HEK293 (cell line): Measurements from ENCODE around the gene THSD4.

Source experiments
- CTCF ChIA-PET: fragments of 350-600 bp; formaldehyde crosslinking; extraction: SDS; loops from one replicate; lab custom pipeline; 2021; ENCODE audit warnings: antibody characterized with exemption; lab: Yijun Ruan, JAX
- POLR2A ChIA-PET: fragments of 300-600 bp; formaldehyde crosslinking; extraction: SDS; loops from one replicate; lab custom pipeline; 2020; ENCODE audit warnings: antibody characterized with exemption, inconsistent platforms; lab: Yijun Ruan, JAX
- H3K27ac ChIP-seq: fragments of 200-500 bp; sonication (Bioruptor generic); 2 replicates; pipeline ENCODE4 v1.5.1; 2014; ENCODE audit warnings: low read depth, low read length, control low read depth, inconsistent platforms; ENCODE audit errors: extremely low read depth
- H3K36me3 ChIP-seq, 2 experiments: fragments of 200-500 bp in 1 of 2; sonication (Bioruptor generic) in 1 of 2; 1 replicate in 1 of 2; 2 replicates in 1 of 2; pipeline ENCODE4 v1.5.1; 2014 to 2017; ENCODE audit warnings: inconsistent platforms in 2 of 2, low read length in 2 of 2; ENCODE audit not compliant: control insufficient read depth in 2 of 2, insufficient read depth in 1 of 2
- H3K4me1 ChIP-seq: fragments of 200-500 bp; sonication (Bioruptor generic); 2 replicates; pipeline ENCODE4 v1.5.1; 2014; ENCODE audit warnings: mild to moderate bottlenecking, low read length, inconsistent platforms; ENCODE audit not compliant: control insufficient read depth, insufficient read depth
- H3K4me3 ChIP-seq: 2 replicates; pipeline ENCODE4 v1.5.1; 2011; ENCODE audit warnings: low read depth, mild to moderate bottlenecking, control low read depth, low read length, moderate library complexity
- H3K9me3 ChIP-seq: fragments of 200-500 bp; sonication (Bioruptor generic); 2 replicates; pipeline ENCODE4 v1.5.1; 2014; ENCODE audit warnings: low read depth, low read length, inconsistent platforms; ENCODE audit not compliant: control insufficient read depth, insufficient read depth
- HOXA7 ChIP-seq: sonication (generic); formaldehyde crosslinking; IDR thresholded peaks from 2 replicates; pipeline ENCODE4 v1.8.1; 2022; ENCODE audit warnings: missing genetic modification reagents, borderline replicate concordance
- KLF9 ChIP-seq: fragments of 450-650 bp; formaldehyde crosslinking; IDR thresholded peaks from 2 replicates; pipeline ENCODE4 v1.5.1; 2016; ENCODE audit warnings: missing biosample characterization, missing genetic modification characterization, low read depth
- MYNN ChIP-seq: fragments of 450-650 bp; formaldehyde crosslinking; IDR thresholded peaks from 2 replicates; pipeline ENCODE4 v1.5.1; 2016; ENCODE audit warnings: missing biosample characterization, missing genetic modification characterization, borderline replicate concordance
- OSR2 ChIP-seq: fragments of 450-650 bp; formaldehyde crosslinking; IDR thresholded peaks from 2 replicates; pipeline ENCODE4 v1.5.1; 2016; ENCODE audit warnings: missing biosample characterization, missing genetic modification characterization
- PRDM1 ChIP-seq: fragments of 450-650 bp; formaldehyde crosslinking; IDR thresholded peaks from 2 replicates; pipeline ENCODE4; 2016; ENCODE audit warnings: missing biosample characterization, missing genetic modification characterization
- PRDM6 ChIP-seq: fragments of 450-650 bp; formaldehyde crosslinking; IDR thresholded peaks from 2 replicates; pipeline ENCODE4 v1.5.1; 2017; ENCODE audit warnings: missing biosample characterization, missing genetic modification characterization
- TRIM28 ChIP-seq: IDR thresholded peaks from 2 replicates; pipeline ENCODE4 v1.6.1; 2011; ENCODE audit warnings: low read length, control low read depth, borderline replicate concordance
- WT1 ChIP-seq: fragments of 450-650 bp; formaldehyde crosslinking; IDR thresholded peaks from 2 replicates; pipeline ENCODE4 v1.5.1; 2016; ENCODE audit warnings: missing biosample characterization, missing genetic modification characterization
- YY2 ChIP-seq: fragments of 450-650 bp; formaldehyde crosslinking; IDR thresholded peaks from 2 replicates; pipeline ENCODE4 v1.5.1; 2016; ENCODE audit warnings: missing biosample characterization, missing genetic modification characterization
- ZBTB11 ChIP-seq: fragments of 450-650 bp; formaldehyde crosslinking; conservative IDR thresholded peaks from 2 replicates; pipeline ENCODE4 v1.5.1; 2016; ENCODE audit warnings: low read depth, missing biosample characterization, missing genetic modification characterization
- ZBTB17 ChIP-seq: fragments of 450-650 bp; formaldehyde crosslinking; IDR thresholded peaks from 2 replicates; pipeline ENCODE4 v1.5.1; 2016; ENCODE audit warnings: missing biosample characterization, missing genetic modification characterization
- ZEB2 ChIP-seq: fragments of 450-650 bp; formaldehyde crosslinking; IDR thresholded peaks from 2 replicates; pipeline ENCODE4 v1.5.1; 2016; ENCODE audit warnings: missing biosample characterization, missing genetic modification characterization
- ZFP3 ChIP-seq: fragments of 450-650 bp; formaldehyde crosslinking; IDR thresholded peaks from 2 replicates; pipeline ENCODE4 v1.5.1; 2016; ENCODE audit warnings: low read depth, missing biosample characterization, missing genetic modification characterization
- ZFP41 ChIP-seq: fragments of 450-650 bp; formaldehyde crosslinking; IDR thresholded peaks from 2 replicates; pipeline ENCODE4 v1.5.1; 2016; ENCODE audit warnings: missing biosample characterization, missing genetic modification characterization, borderline replicate concordance
- ZNF132 ChIP-seq: fragments of 450-650 bp; formaldehyde crosslinking; IDR thresholded peaks from 2 replicates; pipeline ENCODE4 v1.5.1; 2017; ENCODE audit warnings: missing biosample characterization, missing genetic modification characterization, borderline replicate concordance
- ZNF157 ChIP-seq: fragments of 450-650 bp; formaldehyde crosslinking; IDR thresholded peaks from 2 replicates; pipeline ENCODE4 v1.5.1; 2016; ENCODE audit warnings: missing biosample characterization, missing genetic modification characterization
- ZNF16 ChIP-seq: fragments of 450-650 bp; formaldehyde crosslinking; IDR thresholded peaks from 2 replicates; pipeline ENCODE4 v1.5.1; 2016; ENCODE audit warnings: low read depth, missing biosample characterization, missing genetic modification characterization
- ZNF19 ChIP-seq: fragments of 450-650 bp; formaldehyde crosslinking; IDR thresholded peaks from 2 replicates; pipeline ENCODE4; 2016; ENCODE audit warnings: missing biosample characterization, missing genetic modification characterization, low read depth
- ZNF2 ChIP-seq: fragments of 450-650 bp; formaldehyde crosslinking; IDR thresholded peaks from 2 replicates; pipeline ENCODE4 v1.5.1; 2016; ENCODE audit warnings: missing biosample characterization, missing genetic modification characterization
- ZNF223 ChIP-seq: fragments of 450-650 bp; formaldehyde crosslinking; IDR thresholded peaks from 2 replicates; pipeline ENCODE4 v1.5.1; 2016; ENCODE audit warnings: missing biosample characterization, missing genetic modification characterization
- ZNF548 ChIP-seq: fragments of 450-650 bp; formaldehyde crosslinking; IDR thresholded peaks from 2 replicates; pipeline ENCODE4 v1.5.1; 2016; ENCODE audit warnings: missing biosample characterization, missing genetic modification characterization
- ZNF549 ChIP-seq: fragments of 450-650 bp; IDR thresholded peaks from 2 replicates; pipeline ENCODE4 v1.5.1; 2018; ENCODE audit warnings: missing biosample characterization, missing genetic modification characterization, mild to moderate bottlenecking, inconsistent platforms, moderate library complexity
- ZNF692 ChIP-seq: fragments of 450-650 bp; formaldehyde crosslinking; IDR thresholded peaks from 2 replicates; pipeline ENCODE4 v1.5.1; 2016; ENCODE audit warnings: missing biosample characterization, missing genetic modification characterization
- ZNF785 ChIP-seq: fragments of 450-650 bp; formaldehyde crosslinking; IDR thresholded peaks from 2 replicates; pipeline ENCODE4 v1.5.1; 2016; ENCODE audit warnings: missing biosample characterization, missing genetic modification characterization
- ZNF791 ChIP-seq: fragments of 450-650 bp; formaldehyde crosslinking; IDR thresholded peaks from 2 replicates; pipeline ENCODE4 v1.5.1; 2016; ENCODE audit warnings: missing biosample characterization, missing genetic modification characterization
- ZSCAN23 ChIP-seq: fragments of 450-650 bp; formaldehyde crosslinking; IDR thresholded peaks from 2 replicates; pipeline ENCODE4 v1.5.1; 2016; ENCODE audit warnings: missing biosample characterization, missing genetic modification characterization

Gene THSD4

GRCh38 chr15:71228403-71228802 lies 113.1 kb downstream of the THSD4 start:
- H3K9me3 ChIP-seq = no peaks in the 10 kb centered on the region
- no peak overlapping the region for H3K27ac ChIP-seq
- H3K36me3 ChIP-seq = no peaks in the 10 kb centered on the region
- ChIA-PET POLR2A (interaction anchor here (0.6 to 0.7 kb wide), 2 partner anchors 15 to 100 kb away, joined by 3 to 6 read pairs; no protein-coding TSS in a partner anchor), CTCF (no interaction called here)
- peaks cover 21% of the 10 kb centered on the region for H3K4me1 ChIP-seq
- H3K4me3 ChIP-seq = no peak overlapping the region
- no peak for TF ChIP-seq ZNF19 (tag by site-specific recombination)
- peak; percentile 46; the same call in 1 of the 2 replicates for TF ChIP-seq ZBTB17 (tag by site-specific recombination)
- no peak for TF ChIP-seq ZNF785 (tag by site-specific recombination)
- 0 out of 2 replicates have a peak, but pooled peaks have one; percentile 28 for TF ChIP-seq ZNF692 (tag by site-specific recombination)
- no peak for TF ChIP-seq ZNF2 (tag by site-specific recombination)
- peak; percentile 49; the same call in 1 of the 2 replicates for TF ChIP-seq TRIM28

- ChIA-PET CTCF (interaction anchor here (1.2 kb wide), 1 partner anchor 37 kb away, joined by 3 read pairs; no protein-coding TSS in a partner anchor), POLR2A (no interaction called here)
- no peak for TF ChIP-seq ZNF549 (tag by site-specific recombination)
- TF ChIP-seq ZBTB17 (tag by site-specific recombination) = no peak
- no peak for TF ChIP-seq HOXA7 (CRISPR knock-in tag)
- TF ChIP-seq ZFP41 = no peak
- no peak for TF ChIP-seq ZNF791 (tag by site-specific recombination)
- no peak for TF ChIP-seq ZNF548 (tag by site-specific recombination)
- no peak for TF ChIP-seq ZSCAN23 (tag by site-specific recombination)
- TF ChIP-seq ZNF16 (tag by site-specific recombination) = no peak
- no peak for TF ChIP-seq ZFP3 (tag by site-specific recombination)
- no peak for TF ChIP-seq KLF9 (tag by site-specific recombination)
- no peak for TF ChIP-seq ZEB2 (tag by site-specific recombination)
- no peak for TF ChIP-seq PRDM1 (tag by site-specific recombination)
- no peak for TF ChIP-seq ZNF157 (tag by site-specific recombination)
- Histone ChIP-seq H3K27ac (no peak overlapping the region), H3K36me3 (no peaks in the 10 kb centered on the region), H3K9me3 (no peaks in the 10 kb centered on the region), H3K4me3 (no peak overlapping the region), H3K4me1 (peaks cover 24% of the 10 kb centered on the region)
These were observed 115.0 kb downstream of the THSD4 start for GRCh38 chr15:71230303-71230702.

- H3K9me3 ChIP-seq = no peaks in the 10 kb centered on the region
- POLR2A ChIA-PET = no interaction called here
- H3K27ac ChIP-seq = no peak overlapping the region
- peaks cover 16% of the 10 kb centered on the region for H3K4me1 ChIP-seq
- no peaks in the 10 kb centered on the region for H3K36me3 ChIP-seq
- CTCF ChIA-PET = interaction anchor here (1.2 kb wide), 1 partner anchor 38 kb away, joined by 3 read pairs; no protein-coding TSS in a partner anchor
- H3K4me3 ChIP-seq = no peak overlapping the region
- no peak for TF ChIP-seq ZNF791 (tag by site-specific recombination)
- no peak for TF ChIP-seq ZNF132
- TF ChIP-seq WT1 = 0 out of 2 replicates have a peak, but pooled peaks have one; percentile 31
- TF ChIP-seq ZBTB11 (tag by site-specific recombination) = no peak
- peak; percentile 16; the same call in 1 of the 2 replicates for TF ChIP-seq OSR2 (tag by site-specific recombination)
- TF ChIP-seq MYNN (tag by site-specific recombination) = no peak
- TF ChIP-seq ZNF2 (tag by site-specific recombination) = no peak
- TF ChIP-seq YY2 (tag by site-specific recombination) = no peak
- no peak for TF ChIP-seq ZNF223
- TF ChIP-seq PRDM6 (tag by site-specific recombination) = peak; percentile 55; the same call in 1 of the 2 replicates
These were observed 116.5 kb downstream of the THSD4 start for GRCh38 chr15:71231758-71232157.
